GM12874 (cell line): ENCODE data around the gene CEACAM6.

Experiments
- TF ChIP-seq, protein P1 (sequence below): IDR thresholded peaks from 2 replicates; pipeline ENCODE4 v1.5.1; 2011; ENCODE audit warnings: low read depth, mild to moderate bottlenecking, control low read depth, low read length, moderate library complexity; ENCODE audit not compliant: insufficient read depth

CEACAM6 gene

DNA sequence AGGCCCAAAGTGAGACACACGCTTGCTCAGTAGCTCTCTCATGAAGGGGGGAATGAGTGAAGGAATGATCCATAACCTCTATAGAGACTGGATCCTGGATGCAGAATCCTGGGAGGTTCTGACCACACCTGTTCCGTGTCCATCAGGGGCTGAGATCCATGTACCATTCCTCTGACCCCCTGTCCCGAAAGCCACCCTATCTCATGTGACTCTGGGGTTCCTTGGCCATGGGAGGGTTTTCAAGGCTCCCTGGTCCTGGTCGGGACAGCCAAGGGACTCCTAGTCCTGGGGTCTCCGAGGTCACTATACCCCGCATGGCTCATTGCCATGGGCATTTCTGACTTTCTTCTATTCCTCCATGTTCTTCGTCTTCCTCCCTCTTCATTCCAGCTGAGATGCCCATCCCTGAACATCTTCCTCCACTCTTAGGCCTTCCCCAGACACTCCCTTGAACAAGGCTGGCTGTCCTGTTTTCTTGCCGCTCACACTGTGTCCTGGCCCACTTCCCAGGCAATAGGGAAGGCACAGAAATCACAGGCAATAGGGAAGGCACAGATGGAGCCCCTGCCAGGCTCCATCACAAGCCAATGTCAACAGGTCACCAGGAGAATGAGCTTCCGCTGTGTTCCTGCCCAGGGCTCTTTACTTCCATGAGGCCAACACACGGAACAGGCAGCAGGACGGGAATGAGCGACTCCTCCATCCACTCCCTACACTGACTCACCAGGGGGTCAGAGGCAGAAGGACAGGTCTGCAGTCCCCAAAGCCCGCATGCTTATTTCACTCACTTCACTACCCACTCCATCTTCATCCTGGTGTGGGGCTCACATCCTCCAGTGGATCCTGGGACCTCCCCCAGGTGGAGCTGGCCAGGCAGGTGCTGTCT is 43.7 kb upstream of the CEACAM6 start:
- TF ChIP-seq, protein P1, sequence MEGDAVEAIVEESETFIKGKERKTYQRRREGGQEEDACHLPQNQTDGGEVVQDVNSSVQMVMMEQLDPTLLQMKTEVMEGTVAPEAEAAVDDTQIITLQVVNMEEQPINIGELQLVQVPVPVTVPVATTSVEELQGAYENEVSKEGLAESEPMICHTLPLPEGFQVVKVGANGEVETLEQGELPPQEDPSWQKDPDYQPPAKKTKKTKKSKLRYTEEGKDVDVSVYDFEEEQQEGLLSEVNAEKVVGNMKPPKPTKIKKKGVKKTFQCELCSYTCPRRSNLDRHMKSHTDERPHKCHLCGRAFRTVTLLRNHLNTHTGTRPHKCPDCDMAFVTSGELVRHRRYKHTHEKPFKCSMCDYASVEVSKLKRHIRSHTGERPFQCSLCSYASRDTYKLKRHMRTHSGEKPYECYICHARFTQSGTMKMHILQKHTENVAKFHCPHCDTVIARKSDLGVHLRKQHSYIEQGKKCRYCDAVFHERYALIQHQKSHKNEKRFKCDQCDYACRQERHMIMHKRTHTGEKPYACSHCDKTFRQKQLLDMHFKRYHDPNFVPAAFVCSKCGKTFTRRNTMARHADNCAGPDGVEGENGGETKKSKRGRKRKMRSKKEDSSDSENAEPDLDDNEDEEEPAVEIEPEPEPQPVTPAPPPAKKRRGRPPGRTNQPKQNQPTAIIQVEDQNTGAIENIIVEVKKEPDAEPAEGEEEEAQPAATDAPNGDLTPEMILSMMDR: no peak

- TF ChIP-seq, protein P1: no peak
Observed at GRCh38 chr19:41714598-41714997, 40.7 kb upstream of the CEACAM6 start.

DNA sequence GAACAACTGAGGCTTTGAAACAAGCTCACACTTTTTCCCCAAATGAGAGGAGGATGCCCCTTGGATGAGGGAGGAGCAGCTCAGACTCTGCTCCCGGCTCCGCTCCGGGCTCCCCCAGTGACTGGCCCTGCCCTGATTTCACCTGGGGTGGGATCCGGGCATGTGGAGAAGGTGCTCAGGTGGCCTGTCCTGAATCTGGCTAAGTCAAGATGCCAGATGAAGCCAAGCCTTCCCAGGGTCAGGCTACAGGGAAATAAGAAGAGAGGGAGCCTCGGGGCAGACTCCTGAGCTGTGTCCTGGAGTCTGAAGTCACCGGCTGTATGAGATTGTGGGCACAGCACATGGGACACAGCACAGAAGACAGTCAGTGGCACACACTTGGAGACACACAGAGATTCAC is 36.6 kb upstream of the CEACAM6 start:
- TF ChIP-seq, protein P1: no peak

DNA sequence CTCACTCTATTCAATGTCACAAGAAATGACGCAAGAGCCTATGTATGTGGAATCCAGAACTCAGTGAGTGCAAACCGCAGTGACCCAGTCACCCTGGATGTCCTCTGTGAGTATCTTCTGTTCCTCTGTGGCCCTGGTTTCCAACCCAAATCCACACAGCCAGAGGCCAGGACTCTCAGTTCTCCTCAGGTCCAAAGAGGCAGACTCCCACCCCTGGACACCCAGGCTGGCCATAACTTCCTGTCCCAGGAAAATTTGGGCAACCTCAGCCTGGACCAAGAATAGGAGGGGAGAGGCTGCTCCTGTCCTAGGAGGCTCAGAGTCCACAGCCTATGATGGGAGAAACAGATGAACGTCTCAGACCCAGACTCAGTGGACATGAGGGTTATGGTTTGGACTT is 35.2 kb upstream of the CEACAM6 start:
- TF ChIP-seq, protein P1: no peak

GRCh38 chr19:41726493-41726892 is 28.8 kb upstream of the CEACAM6 start:
- TF ChIP-seq, protein P1: no peak

DNA sequence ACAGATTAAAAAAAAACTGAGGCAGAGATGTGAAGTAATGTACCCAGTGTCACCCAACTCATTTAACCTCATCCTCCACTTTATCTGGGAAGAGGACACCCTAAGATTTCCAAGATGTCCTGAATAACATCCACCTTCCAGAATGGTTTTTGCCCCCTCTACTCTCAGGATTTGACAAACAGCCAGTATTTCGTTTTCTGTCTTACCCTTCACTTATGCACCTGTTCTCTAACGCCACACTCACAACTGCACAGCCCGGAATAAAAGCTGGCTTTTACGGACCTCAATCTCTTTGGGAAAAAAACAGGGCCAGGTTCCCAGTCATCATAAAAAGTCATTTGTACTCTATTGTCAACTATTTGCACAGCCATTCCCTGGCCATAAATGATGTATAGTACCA is 21.2 kb upstream of the CEACAM6 start:
- TF ChIP-seq, protein P1: no peak

DNA sequence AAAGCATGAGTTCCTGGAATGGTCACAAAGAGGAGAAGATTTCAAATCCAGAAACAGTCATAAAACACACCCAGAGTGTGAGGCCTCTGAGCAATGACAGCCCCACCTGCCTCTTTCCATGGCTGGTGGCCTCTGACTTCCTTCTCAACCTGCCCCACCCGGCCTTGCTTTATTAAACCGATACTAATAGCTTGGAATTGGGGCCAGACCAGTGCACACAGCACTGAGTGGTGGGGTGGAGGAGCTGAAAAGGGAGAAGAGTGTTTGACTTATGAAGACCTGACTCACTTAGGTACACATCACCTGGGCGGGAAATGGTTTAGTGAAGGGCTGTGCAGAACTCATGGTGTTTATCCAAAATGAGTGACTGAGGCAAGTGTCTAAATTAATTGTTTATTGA is 20.7 kb upstream of the CEACAM6 start:
- TF ChIP-seq, protein P1: no peak
